HEK293 (cell line): ENCODE data around the gene GNA12.

ENCODE experiments used
- CTCF ChIA-PET: fragments of 350-600 bp; formaldehyde crosslinking; extraction: SDS; loops from one replicate; lab custom pipeline; 2021; ENCODE audit warnings: antibody characterized with exemption; lab: Yijun Ruan, JAX
- POLR2A ChIA-PET: fragments of 300-600 bp; formaldehyde crosslinking; extraction: SDS; loops from one replicate; lab custom pipeline; 2020; ENCODE audit warnings: antibody characterized with exemption, inconsistent platforms; lab: Yijun Ruan, JAX
- H3K27ac ChIP-seq: fragments of 200-500 bp; sonication (Bioruptor generic); 2 replicates; pipeline ENCODE4 v1.5.1; 2014; ENCODE audit warnings: low read depth, low read length, control low read depth, inconsistent platforms; ENCODE audit errors: extremely low read depth
- H3K36me3 ChIP-seq, 2 experiments: fragments of 200-500 bp in 1 of 2; sonication (Bioruptor generic) in 1 of 2; 1 replicate in 1 of 2; 2 replicates in 1 of 2; pipeline ENCODE4 v1.5.1; 2014 to 2017; ENCODE audit warnings: inconsistent platforms in 2 of 2, low read length in 2 of 2; ENCODE audit not compliant: control insufficient read depth in 2 of 2, insufficient read depth in 1 of 2
- H3K4me1 ChIP-seq: fragments of 200-500 bp; sonication (Bioruptor generic); 2 replicates; pipeline ENCODE4 v1.5.1; 2014; ENCODE audit warnings: mild to moderate bottlenecking, low read length, inconsistent platforms; ENCODE audit not compliant: control insufficient read depth, insufficient read depth
- H3K4me3 ChIP-seq: 2 replicates; pipeline ENCODE4 v1.5.1; 2011; ENCODE audit warnings: low read depth, mild to moderate bottlenecking, control low read depth, low read length, moderate library complexity
- H3K9me3 ChIP-seq: fragments of 200-500 bp; sonication (Bioruptor generic); 2 replicates; pipeline ENCODE4 v1.5.1; 2014; ENCODE audit warnings: low read depth, low read length, inconsistent platforms; ENCODE audit not compliant: control insufficient read depth, insufficient read depth
- BCL6B ChIP-seq: fragments of 450-650 bp; formaldehyde crosslinking; IDR thresholded peaks from 2 replicates; pipeline ENCODE4 v1.5.1; 2017; ENCODE audit warnings: missing biosample characterization, missing genetic modification characterization
- HIC1 ChIP-seq: fragments of 450-650 bp; formaldehyde crosslinking; IDR thresholded peaks from 2 replicates; pipeline ENCODE4 v1.5.1; 2016; ENCODE audit warnings: missing biosample characterization, missing genetic modification characterization
- HOXD13 ChIP-seq: sonication (generic); formaldehyde crosslinking; IDR thresholded peaks from 2 replicates; pipeline ENCODE4 v1.8.0; 2022; ENCODE audit warnings: missing genetic modification reagents, borderline replicate concordance
- MYNN ChIP-seq: fragments of 450-650 bp; formaldehyde crosslinking; IDR thresholded peaks from 2 replicates; pipeline ENCODE4 v1.5.1; 2016; ENCODE audit warnings: missing biosample characterization, missing genetic modification characterization, borderline replicate concordance
- TRIM28 ChIP-seq: IDR thresholded peaks from 2 replicates; pipeline ENCODE4 v1.6.1; 2011; ENCODE audit warnings: low read length, control low read depth, borderline replicate concordance
- ZBTB26 ChIP-seq: fragments of 450-650 bp; formaldehyde crosslinking; optimal IDR thresholded peaks from 2 replicates; pipeline ENCODE3; 2016; ENCODE audit warnings: missing biosample characterization, mild to moderate bottlenecking, missing genetic modification characterization
- ZBTB48 ChIP-seq: fragments of 450-650 bp; formaldehyde crosslinking; IDR thresholded peaks from 2 replicates; pipeline ENCODE4 v1.5.1; 2016; ENCODE audit warnings: missing biosample characterization, missing genetic modification characterization
- ZNF140 ChIP-seq: fragments of 450-650 bp; formaldehyde crosslinking; IDR thresholded peaks from 2 replicates; pipeline ENCODE4 v1.5.1; 2016; ENCODE audit warnings: missing biosample characterization, missing genetic modification characterization
- ZNF16 ChIP-seq: fragments of 450-650 bp; formaldehyde crosslinking; IDR thresholded peaks from 2 replicates; pipeline ENCODE4 v1.5.1; 2016; ENCODE audit warnings: low read depth, missing biosample characterization, missing genetic modification characterization
- ZNF175 ChIP-seq: fragments of 450-650 bp; formaldehyde crosslinking; IDR thresholded peaks from 2 replicates; pipeline ENCODE4 v1.5.1; 2016; ENCODE audit warnings: missing biosample characterization, missing genetic modification characterization
- ZNF2 ChIP-seq: fragments of 450-650 bp; formaldehyde crosslinking; IDR thresholded peaks from 2 replicates; pipeline ENCODE4 v1.5.1; 2016; ENCODE audit warnings: missing biosample characterization, missing genetic modification characterization
- ZNF335 ChIP-seq: fragments of 450-650 bp; formaldehyde crosslinking; conservative IDR thresholded peaks from 2 replicates; pipeline ENCODE4 v1.5.1; 2016; ENCODE audit warnings: missing biosample characterization, missing genetic modification characterization
- ZNF341 ChIP-seq: fragments of 450-650 bp; formaldehyde crosslinking; IDR thresholded peaks from 2 replicates; pipeline ENCODE4; 2016; ENCODE audit warnings: low read depth, missing biosample characterization, missing genetic modification characterization
- ZNF514 ChIP-seq: fragments of 450-650 bp; formaldehyde crosslinking; IDR thresholded peaks from 2 replicates; pipeline ENCODE4 v1.5.1; 2016; ENCODE audit warnings: missing biosample characterization, missing genetic modification characterization
- ZNF664 ChIP-seq: fragments of 450-650 bp; formaldehyde crosslinking; IDR thresholded peaks from 2 replicates; pipeline ENCODE4 v1.5.1; 2016; ENCODE audit warnings: missing biosample characterization, missing genetic modification characterization
- ZNF747 ChIP-seq: fragments of 450-650 bp; formaldehyde crosslinking; IDR thresholded peaks from 2 replicates; pipeline ENCODE4 v1.5.1; 2016; ENCODE audit warnings: missing biosample characterization, missing genetic modification characterization
- ZNF776 ChIP-seq: fragments of 450-650 bp; formaldehyde crosslinking; IDR thresholded peaks from 2 replicates; pipeline ENCODE4 v1.5.0; 2017; ENCODE audit warnings: missing biosample characterization, missing genetic modification characterization, borderline replicate concordance
- ZNF843 ChIP-seq: fragments of 450-650 bp; formaldehyde crosslinking; IDR thresholded peaks from 2 replicates; pipeline ENCODE4 v1.5.1; 2016; ENCODE audit warnings: missing biosample characterization, missing genetic modification characterization

Gene GNA12

GRCh38 chr7:2849941-2850766 lies 6.0 kb upstream of the GNA12 start (continued):
- TF ChIP-seq BCL6B (tag by site-specific recombination) (0 out of 2 replicates have a peak, but pooled peaks have one; percentile 21), ZNF140 (tag by site-specific recombination) (no peak), ZNF664 (tag by site-specific recombination) (no peak), ZNF747 (tag by site-specific recombination) (peak; percentile 22; the same call in 1 of the 2 replicates), ZNF16 (tag by site-specific recombination) (no peak), ZBTB48 (peak; percentile 17; the same call in 1 of the 2 replicates), ZNF776 (tag by site-specific recombination) (0 out of 2 replicates have a peak, but pooled peaks have one; percentile 60), ZNF843 (tag by site-specific recombination) (no peak), ZNF175 (tag by site-specific recombination) (no peak), ZNF514 (no peak)
- TF ChIP-seq, all 188 proteins: peak for 10

- H3K4me1 ChIP-seq: no peaks in the 10 kb centered on the region
- H3K9me3 ChIP-seq: no peaks in the 10 kb centered on the region
- TF ChIP-seq MYNN (tag by site-specific recombination) (no peak), ZNF335 (tag by site-specific recombination) (peak; percentile 6; the same call in 1 of the 2 replicates)
- ChIA-PET CTCF (interaction anchor here (0.7 kb wide), 1 partner anchor 356 kb away, joined by 4 read pairs; no protein-coding TSS in a partner anchor), POLR2A (interaction anchor here (0.7 kb wide), 1 partner anchor 18 kb away, joined by 5 read pairs; no protein-coding TSS in a partner anchor)
- no peak overlapping the region for H3K27ac ChIP-seq
- H3K4me3 ChIP-seq: no peak overlapping the region
- H3K36me3 ChIP-seq: peaks cover 0 to 16% of the 10 kb centered on the region in 2 experiments; a peak in 2 of 3 replicates
Measured at GRCh38 chr7:2845034-2845592, 1.0 kb upstream of the GNA12 start.

GRCh38 chr7:2843711-2844152 lies 376 bp downstream of the GNA12 start:
- Histone ChIP-seq H3K27ac (peak overlapping the region; percentile 75; the same call in 1 of the 2 replicates), H3K4me3 (peak overlapping the region; percentile 64)
- POLR2A ChIA-PET: no interaction called here

More at GRCh38 chr7:2843711-2844152, 376 bp downstream of the GNA12 start:
- CTCF ChIA-PET: no interaction called here
- no peaks in the 10 kb centered on the region for H3K9me3 ChIP-seq
- peaks cover 3 to 20% of the 10 kb centered on the region in 2 experiments; a peak in 2 of 3 replicates for H3K36me3 ChIP-seq
- no peaks in the 10 kb centered on the region for H3K4me1 ChIP-seq
- TF ChIP-seq HIC1 (tag by site-specific recombination): no peak
- TF ChIP-seq ZBTB26: peak; percentile 64
- TF ChIP-seq ZNF2 (tag by site-specific recombination): no peak
- TF ChIP-seq TRIM28: no peak
- TF ChIP-seq HOXD13 (CRISPR knock-in tag): no peak
- TF ChIP-seq ZNF341 (tag by site-specific recombination): no peak
